ENCODE results near the gene CNIH2. TPM values are rescaled to one million over a fixed set of nuclear protein-coding genes. Genes with fewer than 3 reads are reported as not detected.

The CNIH2 gene
- total and polyA plus RNA-seq, 2 of the 13 experiments (the other 11 are each of a cell fraction or from before 2014, with no cell fraction given), result 0.60 to 0.69 TPM

DNA sequence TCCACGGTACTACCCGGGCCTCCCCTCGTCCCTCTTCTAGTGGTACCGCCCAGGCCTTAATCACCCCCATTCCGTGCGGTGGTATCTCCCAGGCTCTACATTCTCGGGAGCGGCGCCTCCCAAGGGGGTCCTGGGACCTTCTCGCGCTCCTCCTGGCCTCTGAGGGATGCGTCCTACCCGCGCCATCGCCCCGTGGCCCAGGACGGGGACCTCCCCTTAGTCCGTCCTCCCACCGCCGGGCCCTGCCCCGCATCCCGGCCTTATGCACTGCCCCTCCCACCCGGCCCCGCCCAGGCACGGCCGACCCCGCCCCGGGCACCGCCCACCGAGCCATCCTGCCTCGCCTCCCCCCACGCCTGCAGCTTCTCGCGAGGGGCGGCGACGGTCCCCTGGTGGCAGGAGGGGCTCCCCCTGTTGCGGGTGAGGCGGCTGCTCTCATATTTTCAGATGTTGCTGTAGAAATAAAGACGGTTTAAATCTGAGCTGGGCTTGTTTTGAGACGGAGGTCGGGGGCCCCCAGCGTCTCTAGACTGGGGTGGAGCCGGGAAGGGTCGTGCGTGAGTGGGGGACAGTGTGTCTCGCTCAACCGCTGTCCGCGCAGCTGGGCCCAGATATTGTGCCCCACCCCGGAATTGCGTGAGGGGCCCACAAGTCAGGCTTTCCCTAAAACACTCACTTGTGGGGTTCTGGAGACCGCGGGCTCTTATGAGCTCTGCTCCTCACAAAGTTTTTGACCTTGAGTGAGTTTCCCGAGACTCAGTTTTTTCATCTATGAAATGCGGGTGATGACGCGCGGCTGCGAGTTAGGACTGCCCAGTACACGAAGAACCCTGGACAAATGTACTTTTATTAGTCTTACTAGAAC lies 10.4 kb upstream of the CNIH2 start (continued):
- 0 out of 2 replicates have a peak, but pooled peaks have one; percentile 2 for TF ChIP-seq MAZ (IDR thresholded peaks at IDR 0.05; ENCODE audit: borderline replicate concordance, low read depth, low read length)
- TF ChIP-seq MAZ (CRISPR knock-in tag; IDR thresholded peaks at IDR 0.05; ENCODE audit: low read depth), result peak; percentile 23; the same call in 1 of the 2 replicates
- TF ChIP-seq, protein P1, sequence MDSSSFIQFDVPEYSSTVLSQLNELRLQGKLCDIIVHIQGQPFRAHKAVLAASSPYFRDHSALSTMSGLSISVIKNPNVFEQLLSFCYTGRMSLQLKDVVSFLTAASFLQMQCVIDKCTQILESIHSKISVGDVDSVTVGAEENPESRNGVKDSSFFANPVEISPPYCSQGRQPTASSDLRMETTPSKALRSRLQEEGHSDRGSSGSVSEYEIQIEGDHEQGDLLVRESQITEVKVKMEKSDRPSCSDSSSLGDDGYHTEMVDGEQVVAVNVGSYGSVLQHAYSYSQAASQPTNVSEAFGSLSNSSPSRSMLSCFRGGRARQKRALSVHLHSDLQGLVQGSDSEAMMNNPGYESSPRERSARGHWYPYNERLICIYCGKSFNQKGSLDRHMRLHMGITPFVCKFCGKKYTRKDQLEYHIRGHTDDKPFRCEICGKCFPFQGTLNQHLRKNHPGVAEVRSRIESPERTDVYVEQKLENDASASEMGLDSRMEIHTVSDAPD (CRISPR knock-in tag; IDR thresholded peaks at IDR 0.05), result no peak
- no peak for TF ChIP-seq NR2C2 (CRISPR knock-in tag; IDR thresholded peaks at IDR 0.05; ENCODE audit: borderline replicate concordance)
- no peak for TF ChIP-seq ZNF792 (CRISPR knock-in tag; IDR thresholded peaks at IDR 0.05)
- TF ChIP-seq SIX4 (CRISPR knock-in tag; IDR thresholded peaks at IDR 0.05), result no peak
- no peak for TF ChIP-seq ZSCAN20 (CRISPR knock-in tag; IDR thresholded peaks at IDR 0.05; ENCODE audit: borderline replicate concordance)
- TF ChIP-seq TSC22D2 (CRISPR knock-in tag; IDR thresholded peaks at IDR 0.05; ENCODE audit: borderline replicate concordance), result no peak
- TF ChIP-seq PTBP1 (IDR thresholded peaks at IDR 0.05; ENCODE audit: low read depth, low read length, poor library complexity, severe bottlenecking), result peak; percentile 13
- TF ChIP-seq, protein P2, sequence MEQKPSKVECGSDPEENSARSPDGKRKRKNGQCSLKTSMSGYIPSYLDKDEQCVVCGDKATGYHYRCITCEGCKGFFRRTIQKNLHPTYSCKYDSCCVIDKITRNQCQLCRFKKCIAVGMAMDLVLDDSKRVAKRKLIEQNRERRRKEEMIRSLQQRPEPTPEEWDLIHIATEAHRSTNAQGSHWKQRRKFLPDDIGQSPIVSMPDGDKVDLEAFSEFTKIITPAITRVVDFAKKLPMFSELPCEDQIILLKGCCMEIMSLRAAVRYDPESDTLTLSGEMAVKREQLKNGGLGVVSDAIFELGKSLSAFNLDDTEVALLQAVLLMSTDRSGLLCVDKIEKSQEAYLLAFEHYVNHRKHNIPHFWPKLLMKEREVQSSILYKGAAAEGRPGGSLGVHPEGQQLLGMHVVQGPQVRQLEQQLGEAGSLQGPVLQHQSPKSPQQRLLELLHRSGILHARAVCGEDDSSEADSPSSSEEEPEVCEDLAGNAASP (CRISPR knock-in tag; IDR thresholded peaks at IDR 0.05; ENCODE audit: borderline replicate concordance), result no peak
- TF ChIP-seq HDAC2 (CRISPR knock-in tag; IDR thresholded peaks at IDR 0.05), result no peak
- TF ChIP-seq SRSF4 (IDR thresholded peaks at IDR 0.05; ENCODE audit: low read depth, low read length, poor library complexity, severe bottlenecking), result no peak
- 0 out of 2 replicates have a peak, but pooled peaks have one; percentile 24 for TF ChIP-seq DR1 (CRISPR knock-in tag; IDR thresholded peaks at IDR 0.05)
- TF ChIP-seq ZNF18 (CRISPR knock-in tag; IDR thresholded peaks at IDR 0.05; ENCODE audit: insufficient replicate concordance), result peak; percentile 39
- 0 out of 2 replicates have a peak, but pooled peaks have one; percentile 45 for TF ChIP-seq ZNF367 (CRISPR knock-in tag; IDR thresholded peaks at IDR 0.05; ENCODE audit: borderline replicate concordance)
- peak; percentile 73 for TF ChIP-seq ZNF781 (CRISPR knock-in tag; IDR thresholded peaks at IDR 0.05; ENCODE audit: borderline replicate concordance, not compliant biosample characterization)
- no peak for TF ChIP-seq ZNF839 (CRISPR knock-in tag; IDR thresholded peaks at IDR 0.05; ENCODE audit: borderline replicate concordance)
- TF ChIP-seq RNF2 (conservative IDR thresholded peaks at IDR 0.05; ENCODE audit: low read depth), result no peak
- TF ChIP-seq EEA1 (CRISPR knock-in tag; IDR thresholded peaks at IDR 0.05; ENCODE audit: borderline replicate concordance), result no peak
- TF ChIP-seq SPEN (CRISPR knock-in tag; IDR thresholded peaks at IDR 0.05; ENCODE audit: low read depth), result peak; percentile 5
- TF ChIP-seq SP2 (CRISPR knock-in tag; IDR thresholded peaks at IDR 0.05), result no peak
- TF ChIP-seq SP5 (CRISPR knock-in tag; IDR thresholded peaks at IDR 0.05; ENCODE audit: borderline replicate concordance, low read depth), result peak; percentile 62
- peak; percentile 14; the same call in 1 of the 2 replicates for TF ChIP-seq ZNF768 (CRISPR knock-in tag; IDR thresholded peaks at IDR 0.05)
- TF ChIP-seq KLF9 (CRISPR knock-in tag; IDR thresholded peaks at IDR 0.05; ENCODE audit: low read depth), result no peak
- TF ChIP-seq ZMAT3 (CRISPR knock-in tag; conservative IDR thresholded peaks at IDR 0.05), result no peak
- no peak for TF ChIP-seq ATAD3A (CRISPR knock-in tag; IDR thresholded peaks at IDR 0.05)
- TF ChIP-seq ZNF850 (CRISPR knock-in tag; conservative IDR thresholded peaks at IDR 0.05), result no peak

Data from HepG2 (cell line).